Stimulated activated CD4-positive, alpha-beta T cell treated with anti-CD3 and anti-CD28 coated beads, TNF-alpha, amount 100 ng/mL, for 4 hours (primary cell): ENCODE results near the gene PSKH1.
"Not testable (repeated sequence)": the region's sequence is repeated elsewhere in the genome, so short reads cannot be mapped to it uniquely, and the experiment has no call there.

Source experiments
- DNase-seq, 3 experiments: peaks; one replicate each; pipeline ENCODE4 v3.0.0-alpha.2; 2020; ENCODE audit warnings: low read depth in 3 of 3

The PSKH1 gene

DNA sequence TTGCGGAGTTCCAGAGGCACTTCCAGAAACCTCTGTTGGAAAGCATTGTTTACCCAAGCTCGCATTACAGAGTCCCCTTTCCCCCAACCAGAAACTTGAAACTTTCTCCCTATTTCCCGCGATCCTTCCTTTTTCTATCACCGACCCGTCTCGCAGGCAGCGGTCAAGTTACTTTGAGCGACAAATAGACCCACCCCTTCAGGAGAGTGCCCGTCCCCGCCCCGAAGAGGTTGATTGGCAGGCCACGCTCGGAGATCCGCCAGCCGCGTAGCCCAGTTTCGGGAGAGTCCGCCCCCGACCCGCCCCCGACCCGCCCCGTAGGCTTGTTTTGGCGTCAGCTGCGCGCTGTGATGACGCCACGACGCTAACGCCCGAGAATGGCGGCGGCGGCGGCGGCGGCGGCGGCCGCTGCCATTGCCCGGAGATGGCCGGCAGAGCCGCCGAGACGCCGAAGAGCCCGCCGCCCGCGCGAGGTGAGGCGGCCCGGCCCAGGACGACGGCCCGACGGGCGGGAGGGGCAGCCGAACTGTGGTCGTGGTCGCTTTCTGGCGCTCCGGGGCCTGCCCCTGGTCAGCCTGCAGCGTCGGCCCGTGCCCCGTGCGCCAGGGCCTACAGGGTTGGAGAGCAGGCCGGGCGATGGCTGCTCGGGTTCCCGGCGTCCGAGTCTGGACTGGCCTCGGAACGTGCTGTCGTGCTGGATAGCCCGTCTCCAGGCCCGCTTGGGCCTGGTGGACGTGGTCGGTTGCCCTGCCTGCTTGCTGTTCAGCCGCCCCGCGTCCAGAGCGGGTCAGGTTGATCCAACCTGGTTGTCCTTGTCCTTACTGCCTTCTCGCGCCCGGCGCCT is at the start of gene PSKH1:
PSKH1 (plus strand) TSS at position 356 of the 844 bp plus-strand sequence. CDS start 15,496 bp downstream, outside the sequence.
- peak; percentile 87 to 90 (median 90) for DNase-seq

DNA sequence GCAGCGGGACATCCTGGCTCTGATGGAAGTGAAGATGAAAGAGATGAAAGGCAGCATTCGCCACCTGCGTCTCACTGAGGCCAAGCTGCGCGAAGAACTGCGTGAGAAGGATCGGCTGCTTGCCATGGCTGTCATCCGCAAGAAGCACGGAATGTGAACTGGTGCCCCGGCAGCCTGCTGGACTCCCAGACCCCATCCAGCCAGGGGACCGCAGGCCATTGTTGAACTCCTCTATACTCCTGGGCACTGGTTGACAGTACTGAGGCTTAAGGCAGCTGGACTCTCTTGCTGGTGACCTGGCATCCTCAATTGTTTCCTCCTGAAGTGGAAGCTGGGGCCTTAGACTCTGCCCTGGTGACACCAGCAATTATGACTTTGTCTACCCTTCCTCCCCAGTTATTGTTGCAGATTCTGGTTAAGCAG is 49.7 kb upstream of the PSKH1 start:
- DNase-seq, result peak in 1 of 3 experiments; percentile 29

DNA sequence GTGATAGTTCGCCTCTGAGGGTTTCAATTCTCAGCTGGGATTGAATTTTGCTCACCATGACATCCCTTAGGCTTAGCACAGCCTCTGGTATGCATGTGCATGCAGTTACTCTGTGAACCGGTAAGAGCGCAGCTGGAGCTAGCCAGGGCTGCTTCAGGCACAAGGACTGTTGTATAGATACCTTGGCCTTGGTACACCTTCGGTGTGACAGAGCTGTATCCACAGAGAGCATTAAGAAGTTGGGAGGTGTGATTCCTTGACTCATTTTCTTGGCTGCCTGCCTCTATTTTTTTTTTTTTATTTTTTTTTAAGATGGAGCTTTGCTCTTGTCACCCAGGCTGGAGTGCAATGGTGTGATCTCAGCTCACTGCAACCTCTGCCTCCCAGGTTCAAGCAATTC is 48.6 kb upstream of the PSKH1 start:
- DNase-seq, result no peak

DNA sequence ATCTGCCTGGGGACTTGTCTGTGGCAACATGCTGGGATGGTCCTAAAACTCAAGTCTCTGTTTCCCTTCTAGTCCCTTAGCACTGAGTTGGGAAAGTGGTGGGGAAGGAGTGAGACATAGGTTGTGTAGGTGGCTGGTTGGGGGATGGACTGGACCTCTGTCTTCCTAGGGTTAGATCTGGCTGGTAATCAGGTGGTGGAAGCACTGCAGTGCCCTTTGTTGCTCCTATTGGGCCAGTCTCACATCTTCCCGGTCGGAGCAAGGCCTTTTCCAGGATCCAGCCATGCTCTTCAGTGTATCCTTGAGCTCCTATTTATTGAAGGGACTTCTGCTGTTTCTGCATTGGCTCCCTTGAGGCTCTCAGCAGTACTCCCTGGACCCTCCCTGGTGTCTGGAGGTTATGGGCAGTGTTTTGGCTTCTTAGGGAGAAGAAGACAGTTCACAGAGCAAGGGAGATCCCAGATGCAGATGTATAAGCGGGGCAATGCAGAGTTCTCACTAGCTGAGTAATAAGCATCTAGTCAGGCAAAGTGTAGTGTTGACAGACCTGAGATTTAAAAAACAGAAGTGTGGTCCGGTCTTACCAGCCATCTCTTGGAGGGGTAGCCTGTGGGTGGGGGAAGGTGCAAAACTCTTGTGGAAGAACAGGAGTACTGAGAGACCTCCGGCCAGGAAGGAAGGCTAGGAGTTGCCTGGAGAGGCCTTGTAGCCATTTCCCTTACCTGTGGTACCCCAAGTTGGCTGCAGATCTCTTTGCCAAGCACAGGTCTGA is 47.6 kb upstream of the PSKH1 start:
- DNase-seq, result no peak

DNA sequence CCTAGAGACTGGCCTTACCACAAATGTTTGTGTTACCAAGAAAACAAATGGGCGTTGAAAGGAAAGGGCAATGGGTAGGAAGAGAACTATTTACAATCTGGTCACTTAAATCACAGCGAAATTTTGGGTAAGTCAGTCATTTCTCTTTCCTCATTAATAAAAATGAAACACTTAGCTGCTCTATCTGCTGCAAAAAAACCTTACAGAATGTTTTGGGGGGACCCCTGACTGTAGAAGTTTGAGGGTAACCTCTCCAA is 47.1 kb upstream of the PSKH1 start:
- no peak for DNase-seq

DNA sequence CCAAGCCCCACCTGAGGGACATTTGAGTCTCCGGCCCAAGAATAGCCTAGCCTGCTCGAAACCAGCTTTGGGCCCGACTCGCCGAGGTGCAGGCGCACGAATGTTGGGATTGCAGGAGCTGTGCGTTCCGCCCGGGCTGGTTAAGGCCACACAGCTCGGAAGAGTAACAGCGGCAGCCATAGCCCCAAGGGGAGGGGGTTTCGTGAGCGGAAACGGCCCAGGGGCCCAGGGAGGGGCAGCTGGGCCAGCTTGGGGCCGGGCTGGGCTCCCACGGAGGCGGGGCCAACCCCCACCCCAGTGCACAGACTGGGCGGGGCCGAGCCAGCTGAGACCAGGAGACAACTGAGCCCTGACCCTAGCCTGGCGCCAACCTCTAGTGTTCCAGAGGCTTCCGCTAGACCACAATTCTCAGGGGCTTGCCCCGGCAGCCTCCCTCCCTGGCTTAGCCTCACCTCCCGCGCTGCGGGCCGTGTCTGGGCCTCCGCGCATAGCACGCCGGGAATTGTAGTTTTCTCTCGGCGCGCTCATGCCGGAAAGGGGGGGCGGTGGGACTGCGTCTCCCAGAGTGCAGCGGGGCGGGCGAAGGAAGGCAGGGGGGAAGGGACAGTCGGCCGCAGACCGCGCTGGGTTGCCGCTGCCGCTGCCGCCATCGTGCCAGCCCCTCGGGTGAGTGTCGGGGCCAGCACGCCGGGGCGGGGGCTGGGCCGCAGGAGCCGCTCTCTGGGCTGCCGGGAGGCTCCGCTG is 46.6 kb upstream of the PSKH1 start, which contains the start of gene NUTF2:
NUTF2 (plus strand) TSS at position 614 of the 744 bp plus-strand sequence. CDS start 18,198 bp downstream, outside the sequence.
- DNase-seq, result peak; percentile 87 to 92 (median 90)

DNA sequence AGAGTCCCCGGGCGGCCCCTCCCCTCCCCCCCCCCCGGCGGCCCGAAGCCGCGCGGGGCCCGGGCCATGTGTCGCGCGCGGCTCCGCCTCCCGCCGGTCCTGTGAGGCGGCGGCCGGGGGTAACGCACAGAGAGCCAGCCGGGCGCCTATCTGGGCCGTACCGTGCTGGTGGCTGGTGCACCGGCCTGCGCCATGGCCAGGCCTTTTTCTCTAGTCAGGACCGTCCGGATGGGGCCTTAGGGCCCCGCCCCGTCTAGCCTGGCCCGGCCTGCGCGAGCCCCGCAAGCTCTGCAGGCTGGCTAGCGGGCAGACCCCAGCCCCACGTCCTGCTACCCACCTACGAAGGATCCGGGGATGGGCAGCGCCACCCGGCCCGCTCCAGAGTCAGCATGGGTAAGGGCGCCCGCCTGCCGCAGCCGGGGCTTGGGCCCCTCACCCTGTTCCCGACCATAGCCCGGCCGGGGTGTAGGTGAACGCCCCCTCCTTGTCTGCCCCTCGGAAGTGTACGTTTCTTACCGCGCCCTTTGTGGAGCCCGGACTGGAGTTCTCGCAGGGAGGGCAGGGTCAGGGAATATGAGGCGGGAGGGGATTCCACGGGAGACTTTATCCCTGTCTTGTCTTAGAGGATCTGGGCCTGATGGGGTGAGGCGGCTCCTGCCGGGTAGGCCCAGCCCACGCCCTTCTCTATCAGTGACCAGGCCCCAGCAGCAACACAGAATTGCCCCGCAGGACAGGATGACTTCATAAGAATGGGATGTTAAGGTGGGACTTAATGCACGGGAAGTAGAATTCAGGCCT is 45.8 kb upstream of the PSKH1 start, which contains the start of gene CENPT:
CENPT (minus strand) TSS at position 630 of the 798 bp plus-strand sequence. CDS start 13,834 bp downstream, outside the sequence.
- DNase-seq, result peak in 1 of 3 experiments; percentile 11

DNA sequence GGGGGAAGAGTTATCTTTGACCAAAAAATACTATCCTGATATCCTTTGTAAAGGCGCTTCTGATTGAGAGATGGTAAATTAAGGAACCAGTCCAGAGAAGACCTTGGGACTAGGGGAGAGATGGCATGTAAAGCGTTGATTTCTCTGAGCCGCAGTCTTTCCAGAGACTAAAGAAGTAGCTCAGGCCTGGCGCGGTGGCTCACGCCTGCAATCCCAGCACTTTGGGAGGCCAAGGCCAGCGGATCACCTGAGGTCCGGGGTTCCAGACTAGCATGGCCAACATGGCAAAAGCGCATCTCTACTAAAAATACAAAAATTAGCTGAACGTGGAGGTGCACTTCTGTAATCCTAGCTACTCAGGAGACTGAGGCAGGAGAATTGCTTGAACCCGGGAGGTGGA is 44.9 kb upstream of the PSKH1 start:
- DNase-seq, result no peak

DNA sequence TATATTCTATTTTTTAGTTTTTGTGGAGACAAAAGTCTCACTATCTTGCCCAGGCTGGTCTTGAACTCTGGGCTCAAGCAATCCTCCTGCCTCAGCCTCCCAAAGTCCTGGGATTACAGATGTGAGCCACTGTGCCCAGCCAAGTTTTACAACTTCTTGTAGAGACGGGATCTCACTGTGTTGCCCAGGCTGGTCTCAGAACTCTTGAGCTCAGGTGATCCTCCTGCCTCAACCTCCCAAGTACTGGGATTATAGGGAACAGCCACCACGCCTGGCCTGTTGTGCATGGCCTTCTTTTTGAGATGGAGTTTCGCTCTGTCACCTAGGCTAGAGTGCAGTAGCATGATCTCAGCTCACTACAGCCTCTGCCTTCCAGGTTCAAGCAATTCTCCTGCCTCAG is 39.4 kb upstream of the PSKH1 start:
- DNase-seq, result no peak

DNA sequence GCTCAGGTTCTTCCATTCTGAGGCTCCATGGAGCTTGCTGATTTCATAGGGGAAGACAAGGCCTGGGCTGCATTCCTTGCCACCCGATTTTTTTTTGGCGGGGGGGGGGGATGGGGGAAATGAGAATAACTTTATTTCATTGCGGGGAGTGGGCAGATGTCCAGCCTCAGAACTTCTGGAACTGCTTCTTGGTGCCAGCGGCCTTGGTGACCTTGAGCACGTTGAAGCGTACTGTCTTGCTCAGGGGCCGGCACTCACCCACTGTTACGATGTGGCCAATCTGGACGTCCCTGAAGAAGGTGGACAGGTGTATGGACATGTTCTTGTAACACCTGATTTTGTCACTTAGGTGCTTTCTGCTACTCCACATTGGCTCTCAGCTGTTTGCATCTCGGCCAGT is 37.3 kb upstream of the PSKH1 start:
- no peak for DNase-seq

DNA sequence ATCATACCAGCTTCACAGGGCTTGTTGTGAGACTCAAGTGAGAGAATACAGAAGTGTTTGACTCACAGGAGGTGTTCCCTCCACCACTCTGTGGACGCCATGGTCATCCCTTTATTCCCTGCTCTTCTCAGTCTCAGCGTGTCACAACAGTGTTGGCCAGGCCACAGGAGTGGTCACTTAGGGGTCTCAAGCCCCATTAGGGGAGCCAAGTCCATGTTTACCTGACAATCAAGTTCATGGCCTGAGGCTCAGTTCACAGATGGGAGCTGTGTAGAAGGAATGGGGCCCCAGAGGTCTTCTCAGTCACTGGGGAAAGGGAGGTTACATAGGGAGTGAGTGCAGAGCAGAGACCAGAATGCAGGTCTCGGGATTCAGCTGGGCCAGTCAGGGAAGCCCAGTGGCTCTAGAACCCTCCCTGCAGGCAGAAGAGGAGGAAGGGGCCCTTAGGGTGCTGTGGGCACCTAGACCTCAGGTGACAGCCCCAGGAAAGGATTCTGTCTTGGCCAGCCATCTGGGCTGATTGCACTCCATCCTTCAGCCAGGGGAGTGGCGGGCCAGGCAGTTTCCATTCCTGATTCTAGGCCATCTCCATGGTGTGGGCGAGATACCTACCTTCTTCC is 36.0 kb upstream of the PSKH1 start:
- no peak for DNase-seq

DNA sequence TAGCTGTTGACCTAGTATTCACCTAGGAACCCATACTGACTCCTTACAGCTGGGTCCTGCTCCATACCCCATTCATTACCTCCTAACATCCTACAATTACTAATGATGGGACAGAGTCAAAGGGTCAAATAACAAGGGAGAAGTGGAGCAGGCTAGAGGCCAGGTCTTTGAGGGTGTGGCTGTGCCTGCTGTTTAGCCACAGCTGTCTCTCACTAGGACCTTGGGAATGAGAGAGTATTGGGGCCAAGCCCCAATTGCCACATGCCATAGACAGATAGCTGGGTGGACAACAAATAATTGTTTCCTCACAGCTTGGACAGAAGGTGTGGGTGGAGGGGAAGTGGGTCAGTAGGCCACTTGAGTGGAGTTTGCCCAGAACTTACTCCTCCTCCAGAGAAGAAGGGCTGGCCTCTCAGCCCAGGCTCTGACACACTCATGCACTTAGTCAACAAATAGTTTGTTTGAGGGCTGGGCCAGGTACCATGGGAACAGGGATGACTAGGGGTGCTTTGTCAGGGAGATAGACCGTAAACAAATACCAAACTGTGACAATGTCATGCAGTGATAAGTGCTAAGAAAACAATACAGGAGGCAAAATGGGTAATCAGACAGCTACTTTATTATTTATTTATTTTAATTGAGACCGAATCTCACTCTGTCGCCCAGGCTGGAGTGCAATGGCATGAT is 35.4 kb upstream of the PSKH1 start:
- no peak for DNase-seq

DNA sequence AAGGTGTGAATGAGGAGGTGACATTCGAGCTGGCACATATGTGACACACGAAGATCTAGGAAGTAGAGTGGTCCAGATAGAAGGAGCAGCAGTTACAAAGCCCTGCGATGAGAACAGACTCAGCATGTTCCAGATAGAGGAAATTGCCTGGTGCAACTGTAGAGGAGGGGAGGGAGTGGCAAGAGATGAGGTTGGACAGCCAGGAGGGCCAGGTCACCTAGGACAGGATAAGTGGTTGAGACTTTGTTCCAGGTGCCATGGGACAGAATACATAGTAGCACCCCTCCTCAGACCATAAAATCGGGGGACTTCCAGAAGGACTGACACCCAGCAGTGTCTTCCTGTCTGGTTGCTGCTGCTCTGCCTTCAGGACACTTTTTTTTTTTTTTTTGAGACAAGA is 34.6 kb upstream of the PSKH1 start:
- DNase-seq, result no peak

DNA sequence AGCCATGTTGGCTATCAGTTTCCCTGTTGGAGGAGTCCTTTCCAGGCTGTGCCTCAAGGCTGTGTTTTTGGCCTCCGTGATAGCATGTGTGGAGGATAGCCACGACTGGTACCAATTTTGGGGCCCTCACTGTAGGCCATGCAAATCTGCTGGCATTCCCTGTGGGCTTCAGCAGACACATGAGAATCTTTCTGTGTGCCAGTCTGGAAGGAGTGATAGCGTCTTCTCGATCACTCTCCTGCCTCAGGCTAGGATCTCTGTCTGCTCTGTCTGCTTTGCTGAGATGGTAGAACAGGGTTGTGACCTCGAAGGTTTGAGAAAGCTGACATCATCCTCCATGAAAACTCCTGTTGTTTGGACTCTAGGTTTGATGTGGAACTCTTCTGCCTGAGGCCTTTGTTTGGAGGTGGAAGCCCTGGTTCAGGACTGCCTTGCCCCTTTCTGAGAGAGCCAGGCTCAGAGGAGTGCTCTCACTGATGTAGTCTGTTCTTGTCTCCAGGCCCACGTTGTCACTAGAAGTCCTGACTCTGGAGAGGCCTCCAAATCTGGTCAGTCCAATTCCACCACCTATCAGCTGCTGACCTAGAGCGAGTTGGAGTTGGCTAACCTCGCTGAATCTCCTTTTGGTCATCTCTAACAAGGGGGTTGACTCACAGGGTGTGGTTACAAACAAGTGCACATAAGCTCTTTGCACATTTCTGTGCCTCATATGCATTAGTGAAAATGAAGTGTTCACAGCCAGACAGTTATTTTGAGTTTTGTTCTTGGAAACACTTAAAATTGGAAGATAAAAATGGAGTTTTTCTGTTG is 32.3 kb upstream of the PSKH1 start:
- DNase-seq, result no peak

DNA sequence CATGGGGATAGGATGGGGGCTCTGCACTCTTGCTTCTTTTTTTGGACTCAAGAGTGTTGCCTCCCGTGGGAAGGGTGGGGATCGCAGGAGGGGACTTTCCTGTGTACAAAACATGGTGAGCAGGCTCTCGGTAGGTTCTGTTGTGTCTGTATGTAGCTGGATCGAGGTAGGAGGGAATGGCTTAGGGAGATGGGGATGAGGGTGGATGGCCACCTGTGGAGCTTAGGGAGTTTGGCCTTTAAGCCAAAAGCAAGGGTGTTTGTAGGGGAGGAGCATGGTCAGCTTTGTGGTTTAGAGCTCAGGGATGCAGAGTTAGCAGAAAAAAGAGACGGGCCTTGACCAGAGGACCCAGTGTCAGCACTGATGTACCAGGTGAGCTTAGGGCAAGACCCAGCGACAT is 31.2 kb upstream of the PSKH1 start:
- DNase-seq, result no peak

DNA sequence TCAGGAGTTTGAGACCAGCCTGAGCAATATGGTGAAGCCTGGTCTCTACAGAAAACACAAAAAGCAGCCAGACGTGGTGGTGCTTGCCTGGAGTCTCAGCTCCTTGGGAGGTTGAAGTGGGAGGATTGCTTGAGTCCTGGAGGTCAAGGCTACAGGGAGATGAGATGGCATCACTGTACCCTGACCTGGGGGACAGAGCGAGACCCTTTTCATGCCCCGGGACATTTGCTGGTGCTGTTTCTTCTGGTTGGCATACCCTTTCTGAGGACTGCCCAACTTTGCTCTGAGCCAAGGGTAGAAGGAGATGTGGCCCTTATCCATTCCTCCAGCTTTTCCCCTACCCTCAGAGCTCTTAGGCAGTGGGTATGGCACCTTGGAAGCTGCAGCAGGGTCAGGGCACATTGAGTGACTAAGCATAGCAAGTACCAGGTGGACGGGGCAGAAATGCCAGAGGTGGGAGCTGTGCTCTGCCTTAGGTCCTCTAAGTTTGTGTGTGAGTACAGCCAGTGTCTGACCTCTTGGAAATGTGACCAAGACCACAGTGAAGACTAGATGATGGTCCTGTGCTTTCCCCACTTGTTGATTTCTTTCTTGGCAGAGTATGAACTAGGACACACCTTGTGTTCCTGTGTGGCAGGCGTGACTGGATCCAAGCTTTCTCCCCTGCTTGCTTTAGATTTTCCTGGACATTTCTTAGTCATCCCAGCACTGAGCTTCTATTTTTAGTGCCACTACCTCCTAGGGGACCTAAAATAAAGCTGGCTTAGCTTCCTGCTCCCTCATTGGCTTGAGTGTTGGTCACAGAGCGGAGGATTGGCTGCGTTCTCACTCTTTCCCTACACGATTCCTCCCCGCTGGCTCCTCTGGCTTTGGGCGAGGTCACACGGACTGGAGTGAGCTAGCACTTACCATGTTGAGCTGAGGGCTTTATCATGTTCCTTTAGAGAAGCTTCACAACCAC is 30.2 kb upstream of the PSKH1 start:
- no peak for DNase-seq

DNA sequence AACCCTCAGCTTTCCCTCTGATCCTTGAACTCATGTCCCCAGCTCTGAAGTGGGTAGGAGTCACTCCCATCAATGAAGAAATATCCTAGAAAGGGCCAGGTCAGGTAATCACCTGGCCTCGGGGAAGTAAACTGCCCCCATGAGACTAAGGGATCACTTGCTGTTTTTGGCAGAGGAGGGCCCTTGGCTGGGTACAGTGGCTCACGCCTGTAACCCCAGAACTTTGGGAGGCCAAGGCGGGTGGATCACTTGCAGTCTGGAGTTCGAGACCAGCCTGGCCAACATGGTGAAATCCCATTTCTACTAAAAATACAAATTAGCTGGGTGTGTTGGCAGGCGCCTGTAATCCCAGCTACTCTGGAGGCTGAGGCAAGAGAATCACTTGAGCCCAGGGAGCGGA is 29.0 kb upstream of the PSKH1 start:
- DNase-seq, result not testable (repeated sequence)

DNA sequence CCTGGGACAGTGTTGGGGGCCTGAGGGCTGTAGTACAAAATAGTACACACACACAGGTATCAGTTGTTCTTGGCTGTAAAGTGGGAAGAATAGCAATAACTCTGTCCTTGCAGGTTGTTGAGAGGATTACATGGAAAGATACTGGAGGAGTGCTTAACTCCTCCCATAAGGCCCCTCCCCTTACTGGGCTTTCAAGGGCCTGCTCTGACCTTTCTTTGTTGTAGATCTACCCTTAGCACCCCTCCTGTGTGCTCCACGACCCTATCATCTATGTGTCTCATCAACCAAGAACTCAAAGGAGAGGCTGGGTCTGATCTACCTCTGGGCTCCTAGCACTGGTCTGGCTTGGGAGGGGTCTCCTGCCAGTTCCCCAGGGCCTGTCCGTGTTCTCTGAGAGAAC is 28.5 kb upstream of the PSKH1 start:
- no peak for DNase-seq
